Neural progenitor cell (in vitro differentiated cells): Measurements from ENCODE around the gene LRP6.

Source experiments
- CTCF ChIP-seq: fragments of 200-600 bp; sonication (generic); IDR thresholded peaks from 2 replicates; pipeline ENCODE4 v1.5.1; 2017; ENCODE audit warnings: antibody characterized with exemption, mild to moderate bottlenecking
- EZH2phosphoT487 ChIP-seq: fragments of 200-600 bp; sonication (generic); IDR thresholded peaks from 2 replicates; pipeline ENCODE4 v1.6.1; 2017; ENCODE audit warnings: antibody characterized with exemption

- TF ChIP-seq CTCF (no peak), EZH2phosphoT487 (no peak)
Measured at GRCh38 chr12:12281134-12281533, 14.3 kb upstream of the LRP6 start.
